ENCODE measurements around the gene EIF4B. TPM values are rescaled to one million over a fixed set of nuclear protein-coding genes. Genes with fewer than 3 reads are reported as not detected.

The EIF4B gene
- total and polyA plus RNA-seq, 2 donors (not counting 1 experiment from before 2014, with no cell fraction given): 252 to 674 TPM

DNA sequence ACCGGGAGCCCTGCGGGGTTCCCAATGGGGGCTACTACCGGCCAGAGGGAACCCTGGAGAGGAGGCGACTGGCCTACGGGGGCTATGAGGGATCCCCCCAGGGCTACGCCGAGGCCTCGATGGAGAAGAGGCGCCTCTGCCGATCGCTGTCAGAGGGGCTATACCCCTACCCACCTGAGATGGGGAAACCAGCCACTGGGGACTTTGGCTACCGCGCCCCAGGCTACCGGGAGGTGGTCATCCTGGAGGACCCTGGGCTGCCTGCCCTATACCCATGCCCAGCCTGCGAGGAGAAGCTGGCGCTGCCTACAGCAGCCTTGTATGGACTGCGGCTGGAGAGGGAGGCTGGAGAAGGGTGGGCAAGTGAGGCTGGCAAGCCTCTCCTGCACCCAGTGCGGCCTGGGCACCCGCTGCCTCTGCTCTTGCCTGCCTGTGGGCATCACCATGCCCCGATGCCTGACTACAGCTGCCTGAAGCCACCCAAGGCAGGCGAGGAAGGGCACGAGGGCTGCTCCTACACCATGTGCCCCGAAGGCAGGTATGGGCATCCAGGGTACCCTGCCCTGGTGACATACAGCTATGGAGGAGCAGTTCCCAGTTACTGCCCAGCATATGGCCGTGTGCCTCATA is 53.3 kb downstream of the EIF4B start:
- intact Hi-C loops (cut with micrococcal nuclease): no loop called here
- DNase-seq: no peak
- CTCF ChIA-PET: interaction anchor here (0.8 kb wide), 1 partner anchor 12 kb away, joined by 4 read pairs; no protein-coding TSS in a partner anchor

More for the DNA sequence above, 53.3 kb downstream of the EIF4B start:
- Histone ChIP-seq H3K79me2 (ENCODE audit: control insufficient read depth, insufficient read depth, low read length) (no peaks in the 10 kb centered on the region), H2AFZ (ENCODE audit: insufficient read depth, low read depth, low read length, poor library complexity, severe bottlenecking) (no peak overlapping the region), H3K27me3 (replicated peaks in 1 of 4; ENCODE audit: control extremely low read depth in 1 of 4, control insufficient read depth in 3 of 4, insufficient read depth in 4 of 4, low read length in 3 of 4) (peaks cover 0 to 10% (median 0%) of the 10 kb centered on the region in 4 experiments), H3K4me2 (replicated peaks; ENCODE audit: low read depth, low read length, poor library complexity, severe bottlenecking) (no peak overlapping the region), H3K4me3 (ENCODE audit: control extremely low read depth in 1 of 5, extremely low read depth in 1 of 5, insufficient read depth in 1 of 5, low read depth in 2 of 5, low read length in 4 of 5) (no peak overlapping the region), H3K27ac (ENCODE audit: low read length in 2 of 2) (no peak overlapping the region), H3K9me3 (ENCODE audit: control extremely low read depth in 1 of 3, control insufficient read depth in 2 of 3, insufficient read depth in 1 of 3, low read length in 2 of 3) (peaks cover 0 to 3% (median 0%) of the 10 kb centered on the region in 3 donors), H3K9ac (ENCODE audit: low read length) (no peak overlapping the region), H3K4me1 (ENCODE audit: control insufficient read depth in 2 of 2, insufficient read depth in 2 of 2, low read length in 2 of 2) (peaks cover 0 to 5% of the 10 kb centered on the region in 2 donors), H3K36me3 (replicated peaks in 1 of 2; ENCODE audit: control extremely low read depth in 1 of 2, control insufficient read depth in 1 of 2, extremely low read depth in 1 of 2, insufficient read depth in 2 of 2, low read length in 1 of 2) (peaks cover 0 to 9% of the 10 kb centered on the region in 2 experiments), H4K20me1 (ENCODE audit: control insufficient read depth, insufficient read depth, low read length, poor library complexity, severe bottlenecking) (peaks cover 3% of the 10 kb centered on the region)
- WGBS (ENCODE audit: insufficient coverage): 88% methylated on average over 22 of the region's 24 CpGs
- Mint-ChIP-seq H3K4me1 (peaks cover 2% of the 10 kb centered on the region), H3K9me3 (ENCODE audit: insufficient read depth) (no peaks in the 10 kb centered on the region), H3K27me3 (no peaks in the 10 kb centered on the region), H3K4me3 (no peak overlapping the region), H3K27ac (no peak overlapping the region)
- ATAC-seq (ENCODE audit: low read depth): no peak
- POLR2A ChIA-PET: interaction anchor here (0.5 to 0.6 kb wide), 3 partner anchors 121 to 698 kb away, joined by 3 to 11 read pairs (median 3); partner anchors contain the start of genes CSAD and ZNF740
- TF ChIP-seq EZH2 (IDR thresholded peaks at IDR 0.05; ENCODE audit: borderline replicate concordance, insufficient read depth, low read depth, low read length, poor library complexity, severe bottlenecking): no peak
- TF ChIP-seq, protein P1, sequence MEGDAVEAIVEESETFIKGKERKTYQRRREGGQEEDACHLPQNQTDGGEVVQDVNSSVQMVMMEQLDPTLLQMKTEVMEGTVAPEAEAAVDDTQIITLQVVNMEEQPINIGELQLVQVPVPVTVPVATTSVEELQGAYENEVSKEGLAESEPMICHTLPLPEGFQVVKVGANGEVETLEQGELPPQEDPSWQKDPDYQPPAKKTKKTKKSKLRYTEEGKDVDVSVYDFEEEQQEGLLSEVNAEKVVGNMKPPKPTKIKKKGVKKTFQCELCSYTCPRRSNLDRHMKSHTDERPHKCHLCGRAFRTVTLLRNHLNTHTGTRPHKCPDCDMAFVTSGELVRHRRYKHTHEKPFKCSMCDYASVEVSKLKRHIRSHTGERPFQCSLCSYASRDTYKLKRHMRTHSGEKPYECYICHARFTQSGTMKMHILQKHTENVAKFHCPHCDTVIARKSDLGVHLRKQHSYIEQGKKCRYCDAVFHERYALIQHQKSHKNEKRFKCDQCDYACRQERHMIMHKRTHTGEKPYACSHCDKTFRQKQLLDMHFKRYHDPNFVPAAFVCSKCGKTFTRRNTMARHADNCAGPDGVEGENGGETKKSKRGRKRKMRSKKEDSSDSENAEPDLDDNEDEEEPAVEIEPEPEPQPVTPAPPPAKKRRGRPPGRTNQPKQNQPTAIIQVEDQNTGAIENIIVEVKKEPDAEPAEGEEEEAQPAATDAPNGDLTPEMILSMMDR (IDR thresholded peaks at IDR 0.05): no peak
